GM19395 (cell line): ENCODE data around the gene MYL4.
A peak's percentile ranks its signal among the peaks of the same experiment; 100 is the strongest.
"Not testable (repeated sequence)": the region's sequence is repeated elsewhere in the genome, so short reads cannot be mapped to it uniquely, and the experiment has no call there.

Experiments used
- ATAC-seq: cut with Tn5 transposase; IDR thresholded peaks from one replicate; pipeline ENCODE4 v1.9.1; 2021; ENCODE audit warnings: mild to moderate bottlenecking, moderate library complexity; ENCODE audit not compliant: unreplicated experiment

The MYL4 gene

DNA sequence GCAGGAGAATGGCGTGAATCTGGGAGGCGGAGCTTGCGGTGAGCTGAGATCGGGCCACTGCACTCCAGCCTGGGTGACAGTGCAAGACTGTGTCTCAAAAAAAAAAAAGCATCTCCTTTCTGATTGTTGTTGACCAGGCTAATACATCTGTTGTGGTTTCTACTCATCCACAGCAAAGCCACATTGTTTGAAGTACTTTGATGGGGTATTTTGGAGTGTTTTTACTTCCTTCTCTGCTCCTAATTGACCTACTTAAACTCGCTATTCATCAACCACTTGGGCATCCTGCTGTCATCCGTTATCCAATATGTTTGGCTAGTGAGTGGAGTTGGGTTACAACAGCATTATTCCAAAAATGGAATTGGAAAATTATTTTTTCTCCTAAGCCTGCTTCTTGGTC is 16.6 kb upstream of the MYL4 start:
- no peak for ATAC-seq

DNA sequence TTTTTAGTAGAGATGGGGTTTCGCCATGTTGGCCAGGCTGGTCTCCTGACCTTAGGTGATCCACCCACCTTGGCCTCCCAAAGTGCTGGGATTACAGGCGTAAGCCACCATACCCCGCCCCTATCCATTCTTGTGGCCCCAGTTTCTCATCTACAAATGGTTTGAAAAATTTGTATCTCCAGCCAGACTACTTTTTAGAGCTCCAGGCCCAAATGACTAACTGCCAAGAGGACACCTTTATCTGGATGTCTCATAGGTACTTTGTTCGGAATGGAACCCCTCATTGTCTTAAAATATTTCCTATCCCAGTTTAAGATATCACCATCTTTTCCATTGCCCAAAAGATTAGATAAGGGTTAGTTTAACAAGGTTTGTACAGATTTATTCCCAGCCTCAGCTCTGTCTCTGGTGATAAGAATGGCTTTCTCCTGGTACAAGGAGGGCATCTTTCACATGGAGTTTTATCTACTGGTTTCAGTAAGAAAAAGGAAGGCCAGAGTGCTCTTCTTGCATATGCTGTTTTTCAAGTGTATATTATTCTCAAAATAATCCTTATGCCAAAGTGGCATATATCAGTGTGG is 15.1 kb upstream of the MYL4 start:
- no peak for ATAC-seq

- ATAC-seq = no peak
Measured at GRCh38 chr17:47197821-47198220, 11.3 kb upstream of the MYL4 start.

- no peak for ATAC-seq
Measured at GRCh38 chr17:47199627-47200324, 9.4 kb upstream of the MYL4 start.

DNA sequence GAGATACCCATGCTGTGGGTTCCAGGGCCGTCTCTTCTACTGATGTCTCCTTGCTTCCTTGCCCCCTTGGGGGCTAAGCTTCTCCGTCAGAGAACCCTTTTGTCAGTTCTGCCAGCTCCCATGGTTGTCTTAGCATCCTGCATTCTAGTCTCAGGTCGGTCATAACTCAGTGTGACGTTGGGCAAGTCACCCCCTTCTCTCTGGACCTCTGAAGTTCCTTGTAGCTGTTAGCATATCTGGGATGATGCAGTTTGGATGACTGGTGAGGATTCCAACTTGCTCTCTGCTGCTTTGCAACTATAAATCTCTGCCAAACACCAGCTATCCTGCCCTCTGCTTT is 8.9 kb upstream of the MYL4 start:
- no peak for ATAC-seq

DNA sequence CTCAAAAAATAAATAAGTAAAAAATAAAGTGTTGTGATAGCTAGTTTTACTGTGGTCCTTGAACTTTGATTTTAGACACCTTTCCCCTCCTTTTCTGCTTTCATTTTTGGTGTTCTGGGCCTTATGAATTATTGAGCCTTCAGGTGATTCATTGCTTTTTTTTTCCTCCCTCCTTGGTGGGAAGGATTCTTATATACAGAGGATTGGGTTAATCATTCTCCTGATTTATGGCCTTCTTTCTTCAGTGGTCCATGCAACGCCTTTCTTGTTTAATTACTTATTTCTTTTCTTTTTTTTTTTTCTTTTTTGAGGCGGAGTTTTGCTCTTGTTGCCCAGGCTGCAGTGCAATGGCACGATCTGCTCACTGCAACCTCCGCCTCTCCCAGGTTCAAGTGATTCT is 8.0 kb upstream of the MYL4 start:
- no peak for ATAC-seq

- ATAC-seq = no peak
Measured at GRCh38 chr17:47203984-47204721, 5.0 kb upstream of the MYL4 start.

GRCh38 chr17:47204722-47205418 is 4.3 kb upstream of the MYL4 start:
- ATAC-seq = peak; percentile 50

GRCh38 chr17:47205419-47205963 is 3.7 kb upstream of the MYL4 start:
- ATAC-seq = peak; percentile 48

GRCh38 chr17:47207143-47208067 is 1.7 kb upstream of the MYL4 start:
- no peak for ATAC-seq

DNA sequence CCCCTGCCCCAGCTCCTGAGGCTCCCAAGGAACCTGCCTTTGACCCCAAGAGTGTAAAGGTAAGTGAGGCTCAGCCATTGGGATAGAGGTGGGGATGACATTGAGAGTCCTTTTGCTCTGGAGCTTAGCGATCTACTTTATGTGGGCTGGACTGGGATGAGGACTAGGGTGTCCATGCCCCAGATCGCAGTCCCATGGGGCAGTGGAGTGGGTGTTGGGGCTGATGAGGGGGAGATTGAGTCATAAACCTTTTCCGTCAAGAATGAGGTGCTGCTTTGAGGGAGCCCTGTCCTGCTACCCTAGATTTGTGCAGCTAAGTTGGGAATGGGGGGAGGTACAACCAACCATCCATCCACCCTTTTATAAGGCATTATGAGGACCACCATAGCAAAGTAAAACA is 351 bp downstream of the MYL4 start:
- no peak for ATAC-seq

DNA sequence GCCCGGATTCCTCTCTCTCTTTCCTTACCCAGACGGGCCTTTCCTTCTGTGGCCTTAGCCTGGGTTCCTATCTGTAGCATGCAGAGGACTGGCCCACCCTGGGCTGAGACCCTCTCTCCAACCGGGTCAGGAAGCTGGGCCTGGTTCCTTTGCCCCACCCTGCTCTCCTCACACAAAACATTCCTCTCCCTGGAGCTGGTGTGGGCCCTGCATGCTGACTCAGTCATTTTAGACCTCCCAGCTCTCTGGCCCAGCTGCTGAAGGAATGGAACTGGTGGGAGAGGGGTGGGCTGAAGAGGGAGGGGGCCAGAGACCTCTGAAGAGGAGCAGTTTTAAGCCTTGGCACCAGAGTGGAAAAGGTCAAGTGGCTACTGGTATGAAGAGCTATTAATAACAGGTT is 957 bp downstream of the MYL4 start:
- no peak for ATAC-seq

DNA sequence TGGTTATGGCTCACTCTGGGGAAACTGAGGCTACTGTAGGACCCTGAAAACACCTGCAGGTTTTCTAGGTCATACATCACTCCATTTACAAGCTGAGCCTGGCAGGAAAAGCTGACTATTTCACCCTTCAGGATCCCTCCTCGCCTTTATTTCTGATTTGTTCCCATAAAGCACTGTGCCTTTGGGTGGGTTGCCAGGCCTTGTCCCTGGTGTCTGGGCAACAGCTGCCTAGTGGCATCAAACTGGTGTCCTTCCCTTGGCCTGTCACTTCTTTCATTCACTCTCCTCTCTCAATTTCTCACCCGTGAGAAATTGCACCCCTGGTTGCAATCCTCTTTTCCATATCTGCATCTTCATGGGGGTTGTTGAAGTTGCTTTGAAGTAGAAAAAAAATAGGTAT is 1.6 kb downstream of the MYL4 start:
- no peak for ATAC-seq

DNA sequence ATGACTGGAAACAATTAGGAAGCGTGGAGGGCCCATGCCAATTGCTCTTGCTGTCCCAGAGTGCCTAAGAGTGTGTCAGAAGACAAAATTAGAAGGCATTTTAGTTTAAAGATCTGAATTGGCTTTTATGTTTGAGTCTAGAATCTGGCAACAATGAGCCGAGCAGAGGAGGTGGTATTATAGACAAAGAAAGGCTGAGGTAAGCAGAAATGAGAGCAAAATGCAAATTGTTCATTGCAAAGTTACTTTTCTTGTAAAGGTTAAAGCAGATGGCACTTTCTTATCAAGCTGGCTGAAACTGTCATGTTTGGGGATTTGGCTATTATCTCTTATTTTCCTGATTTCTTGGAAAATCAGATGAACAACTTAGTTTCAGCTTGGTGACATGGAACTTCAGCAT is 3.3 kb downstream of the MYL4 start:
- ATAC-seq = no peak

- ATAC-seq = no peak
Measured at GRCh38 chr17:47213540-47213939, 4.4 kb downstream of the MYL4 start.

DNA sequence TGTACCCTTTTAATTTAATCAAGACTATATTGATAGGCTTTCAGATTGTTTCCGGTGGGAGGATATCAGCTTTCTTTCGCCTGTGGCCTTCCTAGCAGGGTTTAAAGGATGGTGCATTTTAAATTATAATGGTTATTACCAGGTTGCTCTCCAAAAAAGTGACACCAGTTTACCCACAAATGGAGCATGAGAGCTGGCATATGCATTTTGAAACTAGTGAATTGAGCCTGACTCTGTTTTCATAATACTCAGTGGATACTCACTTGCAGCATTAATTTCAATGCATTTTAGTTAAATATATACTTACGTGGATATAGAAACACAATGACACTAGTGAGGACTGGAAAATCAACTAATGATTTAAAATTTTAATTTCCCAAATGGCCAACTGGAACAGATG is 5.8 kb downstream of the MYL4 start:
- no peak for ATAC-seq

- ATAC-seq = not testable (repeated sequence)
Measured at GRCh38 chr17:47216821-47217220, 7.7 kb downstream of the MYL4 start.

DNA sequence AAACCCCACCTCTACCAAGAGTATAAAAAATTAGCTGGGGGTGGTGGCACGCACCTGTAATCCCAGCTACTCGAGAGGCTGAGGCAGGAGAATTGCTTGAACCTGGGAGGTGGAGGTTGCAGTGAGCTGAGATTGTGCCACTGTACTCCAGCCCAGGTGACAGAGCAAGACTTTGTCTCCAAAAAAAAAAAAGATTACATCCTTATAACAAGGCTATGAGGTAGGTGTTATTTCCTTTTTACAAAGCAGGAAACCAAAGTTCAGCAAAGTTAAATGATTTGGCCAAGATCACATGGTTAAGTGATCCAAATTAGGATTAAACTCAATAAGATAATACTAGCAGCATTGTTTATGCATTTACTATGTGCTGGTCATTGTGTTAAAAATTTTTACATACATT is 8.1 kb downstream of the MYL4 start:
- ATAC-seq = not testable (repeated sequence)

DNA sequence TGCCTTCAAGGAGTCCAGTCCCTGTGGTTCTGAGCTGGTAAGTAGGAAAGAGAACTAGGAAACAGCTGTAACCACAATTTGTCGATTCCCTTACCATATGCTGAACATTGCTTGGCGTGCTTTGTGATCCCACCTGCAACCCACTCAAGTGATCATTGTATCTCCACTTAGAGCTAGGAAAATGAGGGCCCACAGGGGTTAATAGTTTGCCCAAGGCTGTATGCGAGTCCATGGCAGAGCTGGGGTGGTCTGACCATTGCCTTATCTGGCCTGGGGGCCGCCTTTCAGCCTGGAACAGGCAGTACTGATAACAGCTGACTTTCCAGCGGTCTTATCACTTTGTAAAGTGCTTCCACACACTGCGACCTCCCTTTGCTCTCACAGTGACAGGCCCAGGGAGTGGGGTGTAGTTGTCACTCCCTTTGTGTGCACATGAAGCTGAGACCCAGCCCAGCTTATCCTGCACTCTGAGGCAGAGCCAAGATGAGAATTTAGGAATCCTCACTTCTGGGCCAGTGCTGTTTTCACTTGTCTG is 9.8 kb downstream of the MYL4 start:
- no peak for ATAC-seq
